ENCODE measurements around the gene SH3RF3. TPM values are rescaled to one million over a fixed set of nuclear protein-coding genes. Genes with fewer than 3 reads are reported as not detected.

The SH3RF3 gene
- total RNA-seq, 1 experiment from 2014 or later: not detected

- TF ChIP-seq CTCF (IDR thresholded peaks at IDR 0.05 in 2 of 3, conservative IDR thresholded peaks at IDR 0.05 in 1 of 3; ENCODE audit: borderline replicate concordance in 1 of 3, insufficient read depth in 1 of 3, low read depth in 2 of 3, low read length in 2 of 3) (no peak), EZH2 (IDR thresholded peaks at IDR 0.05) (no peak), MAX (IDR thresholded peaks at IDR 0.05) (no peak), FOSL1 (IDR thresholded peaks at IDR 0.05; ENCODE audit: low read depth) (no peak), POLR2A (IDR thresholded peaks at IDR 0.05; ENCODE audit: borderline replicate concordance, extremely low read depth, insufficient read depth, insufficient read length) (no peak), RAD21 (IDR thresholded peaks at IDR 0.05; ENCODE audit: low read depth) (no peak), ZFX (IDR thresholded peaks at IDR 0.05) (no peak), EGR1 (IDR thresholded peaks at IDR 0.05; ENCODE audit: low read depth) (no peak)
Measured at GRCh38 chr2:109207176-109207575, 78.2 kb downstream of the SH3RF3 start (continued).

- intact Hi-C loops (cut with micrococcal nuclease): loop anchor here (10.0 kb wide), 1 partner anchor 354 kb away; no protein-coding TSS in a partner anchor
- TF ChIP-seq EZH2phosphoT487 (IDR thresholded peaks at IDR 0.05; ENCODE audit: borderline replicate concordance) (no peak), CBX3 (IDR thresholded peaks at IDR 0.05; ENCODE audit: low read depth) (no peak), ZNF274 (IDR thresholded peaks at IDR 0.05; ENCODE audit: low read depth, low read length) (no peak), RAD21 (IDR thresholded peaks at IDR 0.05; ENCODE audit: low read depth) (peak; percentile 48), EZH2 (IDR thresholded peaks at IDR 0.05) (no peak), ZBTB33 (IDR thresholded peaks at IDR 0.05; ENCODE audit: extremely low read depth, insufficient replicate concordance, low read length) (no peak), CEBPB (IDR thresholded peaks at IDR 0.05; ENCODE audit: low read depth) (no peak), SIN3A (IDR thresholded peaks at IDR 0.05; ENCODE audit: low read depth) (no peak), CTCF (IDR thresholded peaks at IDR 0.05 in 2 of 3, conservative IDR thresholded peaks at IDR 0.05 in 1 of 3; ENCODE audit: borderline replicate concordance in 1 of 3, insufficient read depth in 1 of 3, low read depth in 2 of 3, low read length in 2 of 3) (peak; percentile 17 to 44 (median 43); a peak in 4 of 6 replicates), YY1 (IDR thresholded peaks at IDR 0.05; ENCODE audit: extremely low read depth, insufficient replicate concordance, low read depth, low read length) (no peak), JUND (IDR thresholded peaks at IDR 0.05) (no peak), ELF1 (IDR thresholded peaks at IDR 0.05; ENCODE audit: borderline replicate concordance, low read depth) (no peak), MAX (IDR thresholded peaks at IDR 0.05) (no peak)
Measured at GRCh38 chr2:109208071-109208950, 79.3 kb downstream of the SH3RF3 start.

More at GRCh38 chr2:109208071-109208950, 79.3 kb downstream of the SH3RF3 start:
- H3K9me2 ChIP-seq (ENCODE audit: insufficient read depth): no peaks in the 10 kb centered on the region
- no peaks in the 10 kb centered on the region for H3K79me2 ChIP-seq (ENCODE audit: insufficient read depth, low read length)
- no peak overlapping the region for H3K4me2 ChIP-seq (ENCODE audit: low read length)
- no peak for DNase-seq (ENCODE audit: low read depth, low spot score)
- H4K20me1 ChIP-seq (ENCODE audit: insufficient read depth): no peaks in the 10 kb centered on the region
- no peaks in the 10 kb centered on the region for H3K9me3 ChIP-seq (ENCODE audit: control insufficient read depth in 1 of 2, insufficient read depth in 1 of 2, low read depth in 1 of 2, low read length in 2 of 2)
- ChIA-PET POLR2A (no interaction called here), RAD21 (ENCODE audit: low non-redundant PET in 1 of 2, low total read pairs in 2 of 2, uncharacterized antibody in 2 of 2, unreplicated experiment in 2 of 2) (no interaction called here), CTCF (interaction anchor here (1.1 kb wide), 1 partner anchor 81 kb away, joined by 3 read pairs; no protein-coding TSS in a partner anchor)
- no peak overlapping the region for H3K27ac ChIP-seq (ENCODE audit: low read depth, low read length)
- H2AFZ ChIP-seq (ENCODE audit: low read depth, low read length, poor library complexity, severe bottlenecking): no peak overlapping the region
- no peak overlapping the region for H3K9ac ChIP-seq (ENCODE audit: low read length)
- H3K36me3 ChIP-seq (ENCODE audit: control insufficient read depth in 1 of 2, insufficient read depth in 2 of 2, low read length in 2 of 2): no peaks in the 10 kb centered on the region
- H3K4me1 ChIP-seq (ENCODE audit: control insufficient read depth in 1 of 2, insufficient read depth in 2 of 2, low read length in 2 of 2): peaks cover 9 to 12% of the 10 kb centered on the region in 2 experiments; a peak in 3 of 4 replicates
- BruUV-seq (replicated peaks): no TSS peak
- H3K27me3 ChIP-seq (ENCODE audit: insufficient read depth, low read length): no peaks in the 10 kb centered on the region; the same call in 1 of the 2 replicates
- H3K4me3 ChIP-seq (replicated peaks in 1 of 2; ENCODE audit: low read depth in 1 of 2, low read length in 2 of 2): no peak overlapping the region
- peak; percentile 75 for ATAC-seq

All from HCT116 (cell line).